Measurements from ENCODE around the gene SMPDL3A.
"Not testable (repeated sequence)": the region's sequence is repeated elsewhere in the genome, so short reads cannot be mapped to it uniquely, and the experiment has no call there.

The SMPDL3A gene

DNA sequence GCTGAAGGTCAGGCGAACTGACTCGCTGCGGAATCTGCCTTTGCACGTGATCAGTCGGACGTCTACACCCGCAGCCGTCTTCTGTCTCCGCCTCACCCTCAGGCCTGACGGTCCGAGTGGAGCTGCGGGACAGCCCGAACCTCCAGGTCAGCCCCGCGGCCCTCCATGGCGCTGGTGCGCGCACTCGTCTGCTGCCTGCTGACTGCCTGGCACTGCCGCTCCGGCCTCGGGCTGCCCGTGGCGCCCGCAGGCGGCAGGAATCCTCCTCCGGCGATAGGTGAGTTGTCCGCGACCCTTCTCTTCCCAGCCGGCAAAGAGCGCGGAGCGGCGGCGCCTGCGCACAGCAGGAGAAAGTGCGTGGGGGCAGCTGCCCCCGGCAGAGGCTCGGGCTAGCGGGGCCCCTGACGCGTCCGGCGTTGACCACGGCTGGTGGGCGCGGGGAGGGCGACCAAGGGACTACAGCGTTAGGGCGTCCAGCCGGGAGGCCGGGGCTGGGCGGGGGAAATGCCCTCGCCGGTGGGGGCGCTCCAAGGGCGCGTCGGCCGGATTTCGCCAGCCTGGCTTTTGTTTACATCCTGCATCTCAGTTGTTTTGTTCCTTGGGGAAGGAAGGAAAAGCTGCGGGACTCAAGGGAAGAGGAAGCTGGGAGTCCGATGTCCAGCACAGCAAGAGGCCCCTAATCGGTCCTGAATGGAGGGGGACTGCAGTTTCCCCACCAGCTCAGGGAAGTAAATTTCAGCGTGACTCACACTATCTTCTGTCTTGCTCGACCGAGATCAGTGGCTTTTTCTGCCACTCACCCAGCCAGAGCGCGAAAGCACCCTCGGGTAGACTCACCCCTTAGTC lies at the start of gene SMPDL3A:
TSS of gene SMPDL3A (plus strand) at position 77 of the 846 bp plus-strand sequence. CDS start at position 166, 89 bp downstream.
- peak; percentile 46 for DNase-seq

DNA sequence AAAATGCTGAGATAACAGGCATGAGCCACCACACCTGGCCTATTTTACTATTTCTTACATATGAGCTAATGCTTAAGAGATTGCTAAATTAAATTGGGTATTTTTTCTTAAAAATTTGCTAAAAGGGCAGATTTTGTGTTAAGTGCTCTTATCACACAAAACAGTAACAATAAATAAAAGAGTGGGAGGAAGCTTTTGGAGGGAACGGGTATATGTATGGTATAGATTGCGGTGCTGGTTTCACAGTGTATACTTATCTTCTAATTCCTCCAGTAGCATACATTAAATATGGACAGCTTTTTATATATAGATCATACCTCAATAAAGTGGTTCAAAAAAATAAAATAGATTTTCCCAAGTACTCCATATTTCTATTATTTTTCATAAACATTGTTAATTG lies 49.0 kb upstream of the SMPDL3A start:
- no peak for DNase-seq

GRCh38 chr6:122740936-122741335 lies 48.1 kb upstream of the SMPDL3A start:
- DNase-seq: no peak

DNA sequence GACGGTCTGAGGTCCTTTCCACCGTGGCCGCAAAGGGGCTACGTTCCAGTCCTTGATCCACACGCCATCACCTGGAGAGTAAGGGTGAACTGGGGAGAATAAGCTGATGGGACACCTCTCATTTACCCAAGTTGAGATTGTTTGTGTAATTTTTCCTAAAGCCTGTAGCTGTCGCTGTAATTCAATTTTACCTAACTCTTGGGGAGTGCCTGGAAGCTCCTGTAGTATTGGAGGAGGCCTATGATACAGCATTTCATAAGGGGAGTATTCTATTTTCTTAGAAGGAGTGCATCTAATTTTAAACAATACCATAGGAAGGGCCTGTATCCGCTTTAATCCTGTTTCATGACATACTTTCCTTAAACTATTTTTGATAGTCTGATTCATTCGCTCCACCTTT lies 44.8 kb upstream of the SMPDL3A start:
- not testable (repeated sequence) for DNase-seq

GRCh38 chr6:122744856-122745255 lies 44.2 kb upstream of the SMPDL3A start:
- DNase-seq: peak; percentile 30

DNA sequence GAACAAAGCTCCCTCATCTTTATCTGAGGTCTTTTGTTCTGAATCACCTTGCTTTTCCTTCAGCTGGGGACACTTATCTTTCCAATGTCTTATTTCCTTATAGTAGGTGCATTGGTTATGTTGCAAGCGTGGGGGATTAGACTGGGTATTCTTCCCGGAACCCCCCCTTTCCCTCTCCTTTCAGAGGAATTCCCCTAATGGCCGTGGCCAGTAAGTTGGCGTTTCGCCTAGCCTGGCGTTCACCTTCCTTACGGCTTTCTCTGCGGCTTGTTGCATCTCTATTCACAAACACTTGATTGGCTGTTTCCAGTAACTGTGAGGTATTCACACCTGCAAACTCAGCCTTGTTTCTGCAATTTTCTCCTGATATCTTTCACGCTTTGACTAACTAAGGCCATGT lies 42.4 kb upstream of the SMPDL3A start:
- no peak for DNase-seq

GRCh38 chr6:122747573-122747972 lies 41.5 kb upstream of the SMPDL3A start:
- no peak for DNase-seq

DNA sequence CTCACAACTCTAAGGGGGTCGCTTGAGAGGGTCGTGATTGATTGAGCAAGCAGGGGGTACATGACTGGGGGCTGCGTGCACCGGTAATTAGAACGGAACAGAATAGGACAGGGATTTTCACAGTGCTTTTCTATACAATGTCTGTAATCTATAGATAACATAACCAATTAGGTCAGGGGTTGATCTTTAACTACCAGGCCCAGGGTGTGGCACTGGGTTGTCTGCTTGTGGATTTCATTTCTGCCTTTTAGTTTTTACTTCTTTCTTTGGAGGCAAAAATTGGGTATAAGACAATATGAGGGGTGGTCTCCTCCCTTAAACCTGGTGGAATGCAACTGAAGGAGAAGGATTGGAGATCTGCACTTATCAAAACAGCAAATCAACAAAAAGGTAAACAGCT lies 40.1 kb upstream of the SMPDL3A start:
- not testable (repeated sequence) for DNase-seq

DNA sequence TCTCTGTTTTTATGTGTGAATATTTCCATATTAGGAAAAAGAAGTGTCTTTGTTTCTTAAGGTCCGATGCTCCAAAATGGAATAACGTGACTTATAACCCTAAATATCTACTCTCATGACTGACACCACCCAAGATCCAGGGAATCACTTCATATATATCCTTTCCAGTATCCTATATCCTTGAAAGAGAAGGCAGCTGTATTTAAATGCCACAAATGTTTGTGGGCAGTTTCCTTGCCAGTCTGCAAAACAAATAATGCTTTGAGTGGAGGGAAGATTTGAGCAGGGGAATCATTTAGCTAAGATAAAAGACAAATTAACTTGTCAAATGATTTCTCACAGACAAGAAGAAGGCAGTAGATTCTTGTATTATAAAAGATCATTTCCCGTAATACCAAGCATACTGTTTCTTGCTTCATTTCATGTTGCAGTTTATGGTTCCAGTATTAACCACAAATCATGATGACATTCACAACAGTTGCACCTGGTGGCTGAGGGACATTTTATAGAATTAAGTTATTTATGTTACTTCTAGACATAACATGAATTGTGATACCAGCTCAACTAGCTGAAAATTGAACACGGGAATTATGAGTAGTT lies 39.5 kb upstream of the SMPDL3A start:
- no peak for DNase-seq

DNA sequence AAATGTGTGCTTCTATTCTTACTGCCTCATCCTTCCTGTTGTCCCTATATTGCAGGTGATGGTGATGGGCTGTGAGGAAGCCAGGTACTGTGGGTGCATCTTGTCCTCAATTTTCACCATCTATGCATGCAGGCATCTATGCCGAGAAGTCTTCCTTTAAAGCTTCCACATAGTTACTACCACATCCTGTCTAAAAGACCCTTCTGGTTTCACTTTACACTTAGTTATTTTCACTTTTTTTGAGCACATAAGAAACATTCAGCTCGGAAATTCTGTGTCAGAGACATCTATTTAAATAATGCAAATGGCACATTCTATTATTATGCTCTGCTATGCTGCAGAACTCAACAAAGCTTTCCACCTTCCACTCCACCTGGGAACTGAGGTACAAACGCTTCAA lies 37.7 kb upstream of the SMPDL3A start:
- no peak for DNase-seq

DNA sequence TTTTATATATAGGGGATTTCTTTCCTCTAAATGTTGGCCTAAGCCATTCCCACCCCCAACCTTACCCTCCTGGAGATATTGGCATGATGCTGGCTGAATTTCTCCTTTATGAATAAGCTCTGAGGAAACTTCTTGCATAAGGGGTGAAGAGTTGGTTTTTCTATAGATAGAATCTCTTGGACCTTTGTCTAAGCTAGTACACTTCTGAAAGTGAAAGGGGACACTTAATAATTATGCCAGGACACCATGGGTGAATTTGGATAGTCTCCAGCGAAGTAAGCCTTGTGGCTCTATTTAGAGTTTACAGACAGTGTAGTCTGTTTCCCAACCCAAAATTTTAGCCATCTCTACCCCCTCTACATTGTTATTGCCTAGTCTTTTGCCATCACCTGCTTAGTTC lies 36.6 kb upstream of the SMPDL3A start:
- DNase-seq: no peak

DNA sequence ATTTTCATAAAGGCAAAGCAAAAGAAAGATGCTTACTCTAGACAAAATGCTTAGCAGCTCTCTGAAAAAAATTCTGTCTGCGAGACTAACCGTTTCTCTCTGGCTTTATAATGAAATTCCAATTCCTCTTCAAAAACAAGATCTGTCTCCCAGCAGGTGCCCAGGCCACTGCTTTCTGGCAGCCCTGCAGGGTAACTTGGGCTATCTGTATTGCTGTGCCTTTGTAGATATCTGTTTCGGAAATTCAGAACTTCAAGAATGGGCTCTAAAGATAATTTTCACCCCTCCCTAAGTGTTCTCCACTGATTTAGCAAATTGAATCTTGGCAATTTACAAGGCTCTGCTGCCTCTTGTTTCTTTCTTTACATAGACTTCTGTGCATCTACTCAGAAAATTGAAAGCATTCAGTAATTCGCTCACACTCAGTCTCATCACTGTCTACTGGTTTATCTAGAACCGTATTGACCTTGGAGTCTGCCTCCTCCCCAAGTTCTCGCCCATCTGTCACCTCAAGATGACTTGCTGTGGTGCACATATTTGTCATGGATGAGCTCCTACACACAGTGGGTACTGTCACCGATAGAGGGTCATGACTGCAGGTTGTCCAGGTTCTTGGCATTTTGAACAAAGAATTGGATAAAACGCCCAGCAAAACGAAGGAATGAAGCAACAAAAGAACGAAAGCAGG lies 35.9 kb upstream of the SMPDL3A start:
- no peak for DNase-seq

DNA sequence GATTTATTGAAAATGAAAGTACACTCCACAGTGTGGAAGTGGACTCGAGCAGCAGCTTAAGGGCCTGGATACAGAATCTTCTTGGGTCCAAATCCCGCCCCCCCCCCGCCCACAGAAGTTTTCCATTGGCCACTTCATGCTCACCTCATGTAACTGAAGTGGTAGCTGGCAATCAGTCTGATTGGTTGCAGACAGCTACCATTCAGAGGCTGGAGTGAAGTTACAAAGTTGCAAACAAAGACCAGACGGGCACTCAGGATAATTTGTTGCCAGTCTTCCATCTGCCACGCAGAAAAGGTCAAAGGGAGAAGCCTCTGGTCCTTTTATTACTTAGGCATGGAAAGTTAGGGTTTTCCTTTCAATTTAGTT lies 35.4 kb upstream of the SMPDL3A start:
- DNase-seq: no peak

DNA sequence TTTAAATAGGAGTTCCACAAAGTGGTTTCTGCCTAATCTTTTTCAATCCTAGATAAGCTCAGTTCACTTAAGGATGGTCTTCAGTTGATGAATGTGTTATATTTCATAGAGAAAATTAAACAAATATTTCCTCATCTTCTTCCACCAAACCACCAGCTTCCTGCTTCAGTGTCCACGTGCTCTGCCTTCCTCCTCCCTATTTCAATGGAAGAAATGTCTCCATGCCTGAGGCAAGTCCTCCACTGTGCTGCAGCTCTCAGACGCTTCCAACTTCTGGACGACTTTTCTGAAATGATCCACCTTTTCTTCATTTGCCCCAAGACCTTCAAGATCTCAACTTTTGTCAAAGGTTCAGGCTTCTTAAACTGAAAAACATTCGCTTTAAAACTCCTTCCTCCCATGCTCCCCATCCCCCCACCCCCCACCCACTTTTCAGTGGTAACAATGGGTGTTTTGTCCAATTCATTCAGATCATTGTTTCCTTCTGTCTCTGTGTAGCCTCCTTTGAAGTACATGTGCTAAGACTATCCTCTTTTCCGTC lies 34.8 kb upstream of the SMPDL3A start:
- no peak for DNase-seq

GRCh38 chr6:122755901-122756300 lies 33.2 kb upstream of the SMPDL3A start:
- no peak for DNase-seq

GRCh38 chr6:122758927-122759334 lies 30.1 kb upstream of the SMPDL3A start:
- no peak for DNase-seq

- no peak for DNase-seq
These were observed 28.7 kb upstream of the SMPDL3A start for GRCh38 chr6:122760330-122760729.

DNA sequence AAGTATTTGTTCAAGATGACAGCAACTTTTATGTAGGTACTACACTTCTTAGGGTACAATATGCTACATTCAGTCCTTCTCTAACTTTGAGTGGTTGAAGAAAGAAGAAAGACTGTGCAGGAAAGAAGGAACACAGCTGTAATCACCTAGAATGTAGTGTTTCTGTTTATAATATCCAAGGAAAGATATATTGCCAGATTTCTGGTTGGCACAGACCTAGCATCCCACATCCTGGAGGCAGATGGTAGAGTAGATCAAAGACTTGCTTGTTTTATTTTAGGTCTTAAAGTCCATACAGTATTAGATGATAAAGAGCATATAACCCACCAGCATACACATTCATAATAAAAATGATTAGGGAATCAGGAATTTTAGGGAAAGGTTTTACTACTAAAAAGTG lies 22.8 kb upstream of the SMPDL3A start:
- no peak for DNase-seq

- no peak for DNase-seq
These were observed 18.0 kb upstream of the SMPDL3A start for GRCh38 chr6:122770835-122771601.

GRCh38 chr6:122772724-122773415 lies 16.2 kb upstream of the SMPDL3A start:
- no peak for DNase-seq

DNA sequence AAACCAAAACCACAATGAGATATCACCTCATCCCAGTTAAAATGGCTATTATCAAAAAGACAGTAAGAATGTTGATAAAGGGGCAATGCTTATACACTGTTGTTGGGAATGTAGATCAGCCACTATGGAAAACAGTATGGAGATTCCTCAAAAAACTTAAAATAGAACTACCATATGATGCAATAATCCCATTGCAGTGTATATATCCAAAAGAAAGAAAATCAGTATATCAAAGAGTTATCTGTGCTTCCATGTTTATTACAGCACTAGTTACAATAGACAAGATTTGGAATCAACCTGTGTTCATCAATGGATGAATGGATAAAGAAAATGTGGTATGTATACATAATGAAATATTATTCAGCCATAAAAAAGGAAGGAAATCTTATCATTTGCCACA lies 13.1 kb upstream of the SMPDL3A start:
- DNase-seq: no peak

DNA sequence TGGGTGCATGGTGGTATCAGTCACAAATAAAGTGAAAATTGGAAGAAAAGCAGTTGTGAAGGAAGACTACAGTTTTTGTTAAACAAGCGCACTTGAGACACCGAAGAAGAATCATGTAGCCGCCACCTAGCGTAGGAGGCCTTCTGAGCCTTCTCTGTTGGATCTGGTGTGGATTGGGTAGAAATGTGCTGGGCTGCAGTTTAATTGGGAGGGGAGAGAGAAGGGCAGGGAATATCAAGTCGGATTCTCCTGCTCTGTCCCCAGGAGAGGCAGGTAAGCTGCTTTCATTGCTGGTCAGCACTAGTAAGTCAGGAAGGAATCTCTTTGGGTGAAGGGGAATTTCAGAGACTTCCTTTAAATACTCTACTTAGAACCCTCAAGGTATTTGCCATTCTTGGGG lies 10.8 kb upstream of the SMPDL3A start:
- no peak for DNase-seq
